ENCODE measurements around the gene RDH16. TPM values are rescaled to one million over a fixed set of nuclear protein-coding genes. Genes with fewer than 3 reads are reported as not detected.

Gene RDH16
- total and polyA plus RNA-seq, 2 donors (not counting 1 experiment from before 2014, with no cell fraction given) = 1.1 to 1.5 TPM

- ATAC-seq (ENCODE audit: low read depth) = no peak
- Mint-ChIP-seq H3K4me1 (no peaks in the 10 kb centered on the region), H3K9me3 (ENCODE audit: insufficient read depth) (no peaks in the 10 kb centered on the region), H3K4me3 (no peak overlapping the region), H3K27ac (no peak overlapping the region), H3K27me3 (peaks cover 3% of the 10 kb centered on the region)
- Histone ChIP-seq H3K4me2 (replicated peaks; ENCODE audit: low read depth, low read length, poor library complexity, severe bottlenecking) (no peak overlapping the region), H3K9ac (ENCODE audit: low read length) (no peak overlapping the region), H3K27ac (ENCODE audit: low read length in 2 of 2) (no peak overlapping the region), H2AFZ (ENCODE audit: insufficient read depth, low read depth, low read length, poor library complexity, severe bottlenecking) (no peak overlapping the region), H3K27me3 (replicated peaks in 1 of 4; ENCODE audit: control extremely low read depth in 1 of 4, control insufficient read depth in 3 of 4, insufficient read depth in 4 of 4, low read length in 3 of 4) (peaks cover 0 to 9% (median 0%) of the 10 kb centered on the region in 4 experiments), H3K9me3 (ENCODE audit: control extremely low read depth in 1 of 3, control insufficient read depth in 2 of 3, insufficient read depth in 1 of 3, low read length in 2 of 3) (peaks cover 0 to 18% (median 4%) of the 10 kb centered on the region in 3 donors), H3K4me3 (ENCODE audit: control extremely low read depth in 1 of 5, extremely low read depth in 1 of 5, insufficient read depth in 1 of 5, low read depth in 2 of 5, low read length in 4 of 5) (no peak overlapping the region), H3K36me3 (replicated peaks in 1 of 2; ENCODE audit: control extremely low read depth in 1 of 2, control insufficient read depth in 1 of 2, extremely low read depth in 1 of 2, insufficient read depth in 2 of 2, low read length in 1 of 2) (no peaks in the 10 kb centered on the region), H3K4me1 (ENCODE audit: control insufficient read depth in 2 of 2, insufficient read depth in 2 of 2, low read length in 2 of 2) (no peaks in the 10 kb centered on the region), H3K79me2 (ENCODE audit: control insufficient read depth, insufficient read depth, low read length) (no peaks in the 10 kb centered on the region), H4K20me1 (ENCODE audit: control insufficient read depth, insufficient read depth, low read length, poor library complexity, severe bottlenecking) (no peaks in the 10 kb centered on the region)
- ChIA-PET POLR2A (no interaction called here), CTCF (no interaction called here)
- intact Hi-C loops (cut with micrococcal nuclease) = no loop called here
- WGBS (ENCODE audit: insufficient coverage) = 87% methylated on average over 6 of the region's 6 CpGs
- no peak for DNase-seq
- TF ChIP-seq CTCF (IDR thresholded peaks at IDR 0.05) = no peak
- TF ChIP-seq EZH2 (IDR thresholded peaks at IDR 0.05; ENCODE audit: borderline replicate concordance, insufficient read depth, low read depth, low read length, poor library complexity, severe bottlenecking) = no peak
Observed at GRCh38 chr12:56954057-56954957, 3.1 kb downstream of the RDH16 start.

- Histone ChIP-seq H3K36me3 (replicated peaks in 1 of 2; ENCODE audit: control extremely low read depth in 1 of 2, control insufficient read depth in 1 of 2, extremely low read depth in 1 of 2, insufficient read depth in 2 of 2, low read length in 1 of 2) (no peaks in the 10 kb centered on the region), H3K9me3 (ENCODE audit: control extremely low read depth in 1 of 3, control insufficient read depth in 2 of 3, insufficient read depth in 1 of 3, low read length in 2 of 3) (peaks cover 0 to 12% (median 2%) of the 10 kb centered on the region in 3 donors), H3K79me2 (ENCODE audit: control insufficient read depth, insufficient read depth, low read length) (no peaks in the 10 kb centered on the region), H3K27me3 (replicated peaks in 1 of 4; ENCODE audit: control extremely low read depth in 1 of 4, control insufficient read depth in 3 of 4, insufficient read depth in 4 of 4, low read length in 3 of 4) (peaks cover 0 to 6% (median 0%) of the 10 kb centered on the region in 4 experiments), H4K20me1 (ENCODE audit: control insufficient read depth, insufficient read depth, low read length, poor library complexity, severe bottlenecking) (no peaks in the 10 kb centered on the region), H3K4me3 (ENCODE audit: control extremely low read depth in 1 of 5, extremely low read depth in 1 of 5, insufficient read depth in 1 of 5, low read depth in 2 of 5, low read length in 4 of 5) (no peak overlapping the region), H2AFZ (ENCODE audit: insufficient read depth, low read depth, low read length, poor library complexity, severe bottlenecking) (no peak overlapping the region), H3K9ac (ENCODE audit: low read length) (no peak overlapping the region), H3K4me1 (ENCODE audit: control insufficient read depth in 2 of 2, insufficient read depth in 2 of 2, low read length in 2 of 2) (no peaks in the 10 kb centered on the region), H3K27ac (ENCODE audit: low read length in 2 of 2) (no peak overlapping the region), H3K4me2 (replicated peaks; ENCODE audit: low read depth, low read length, poor library complexity, severe bottlenecking) (no peak overlapping the region)
- ATAC-seq (ENCODE audit: low read depth) (no peak), DNase-seq (no peak)
- intact Hi-C loops (cut with micrococcal nuclease) = no loop called here
- H3K4me1 Mint-ChIP-seq = no peaks in the 10 kb centered on the region
- peaks cover 8% of the 10 kb centered on the region for H3K27me3 Mint-ChIP-seq
- 13% methylated on average over 1 of the region's 1 CpG for WGBS (ENCODE audit: insufficient coverage)
- no peaks in the 10 kb centered on the region for H3K9me3 Mint-ChIP-seq (ENCODE audit: insufficient read depth)
- ChIA-PET POLR2A (no interaction called here), CTCF (no interaction called here)
- H3K27ac Mint-ChIP-seq = no peak overlapping the region
- no peak overlapping the region for H3K4me3 Mint-ChIP-seq
- TF ChIP-seq CTCF (IDR thresholded peaks at IDR 0.05) (no peak), EZH2 (IDR thresholded peaks at IDR 0.05; ENCODE audit: borderline replicate concordance, insufficient read depth, low read depth, low read length, poor library complexity, severe bottlenecking) (no peak)
Observed at GRCh38 chr12:56953314-56953713, 4.1 kb downstream of the RDH16 start.

Measured in B cell (primary cell).